ENCODE measurements around the gene DYNLRB1. TPM values are rescaled to one million over a fixed set of nuclear protein-coding genes. Genes with fewer than 3 reads are reported as not detected.

Gene DYNLRB1
- total and polyA plus RNA-seq, 2 of the 13 experiments (the other 11 are each of a cell fraction or from before 2014, with no cell fraction given) = 140 to 244 TPM

DNA sequence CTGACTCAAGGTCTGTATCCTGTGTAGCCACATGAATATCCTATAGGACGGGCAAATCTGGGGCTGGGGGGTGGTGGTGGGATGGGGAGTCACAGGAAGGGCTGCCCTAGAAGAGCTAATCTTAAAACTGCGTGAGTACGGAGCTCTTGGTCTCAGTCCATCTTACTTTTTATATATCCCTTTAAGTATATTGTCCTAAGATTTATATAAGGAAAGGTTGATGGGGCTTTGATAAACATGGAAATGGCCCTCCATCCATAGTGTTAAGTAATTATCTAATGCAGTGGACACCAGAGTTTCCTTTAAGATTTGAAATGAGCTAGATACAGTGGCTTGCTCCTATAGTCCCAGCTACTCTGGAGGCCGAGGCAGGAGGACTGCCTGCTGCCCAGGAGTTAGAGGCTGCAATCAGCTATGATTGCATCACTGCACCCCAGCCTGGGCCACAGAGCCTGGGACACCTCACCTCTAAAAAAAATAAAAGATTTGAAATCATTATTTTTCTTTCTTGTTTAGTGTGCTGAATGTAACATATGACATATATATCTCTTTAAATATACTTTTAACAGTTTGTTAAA is 24.2 kb upstream of the DYNLRB1 start (continued):
- TF ChIP-seq, protein P1, sequence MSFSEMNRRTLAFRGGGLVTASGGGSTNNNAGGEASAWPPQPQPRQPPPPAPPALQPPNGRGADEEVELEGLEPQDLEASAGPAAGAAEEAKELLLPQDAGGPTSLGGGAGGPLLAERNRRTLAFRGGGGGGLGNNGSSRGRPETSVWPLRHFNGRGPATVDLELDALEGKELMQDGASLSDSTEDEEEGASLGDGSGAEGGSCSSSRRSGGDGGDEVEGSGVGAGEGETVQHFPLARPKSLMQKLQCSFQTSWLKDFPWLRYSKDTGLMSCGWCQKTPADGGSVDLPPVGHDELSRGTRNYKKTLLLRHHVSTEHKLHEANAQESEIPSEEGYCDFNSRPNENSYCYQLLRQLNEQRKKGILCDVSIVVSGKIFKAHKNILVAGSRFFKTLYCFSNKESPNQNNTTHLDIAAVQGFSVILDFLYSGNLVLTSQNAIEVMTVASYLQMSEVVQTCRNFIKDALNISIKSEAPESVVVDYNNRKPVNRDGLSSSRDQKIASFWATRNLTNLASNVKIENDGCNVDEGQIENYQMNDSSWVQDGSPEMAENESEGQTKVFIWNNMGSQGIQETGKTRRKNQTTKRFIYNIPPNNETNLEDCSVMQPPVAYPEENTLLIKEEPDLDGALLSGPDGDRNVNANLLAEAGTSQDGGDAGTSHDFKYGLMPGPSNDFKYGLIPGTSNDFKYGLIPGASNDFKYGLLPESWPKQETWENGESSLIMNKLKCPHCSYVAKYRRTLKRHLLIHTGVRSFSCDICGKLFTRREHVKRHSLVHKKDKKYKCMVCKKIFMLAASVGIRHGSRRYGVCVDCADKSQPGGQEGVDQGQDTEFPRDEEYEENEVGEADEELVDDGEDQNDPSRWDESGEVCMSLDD (CRISPR knock-in tag; IDR thresholded peaks at IDR 0.05; ENCODE audit: borderline replicate concordance) = no peak
- TF ChIP-seq, protein P2, sequence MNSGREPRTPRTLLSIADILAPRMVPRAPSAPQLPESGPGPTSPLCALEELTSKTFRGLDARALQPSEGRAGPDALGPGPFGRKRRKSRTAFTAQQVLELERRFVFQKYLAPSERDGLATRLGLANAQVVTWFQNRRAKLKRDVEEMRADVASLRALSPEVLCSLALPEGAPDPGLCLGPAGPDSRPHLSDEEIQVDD (CRISPR knock-in tag; IDR thresholded peaks at IDR 0.05; ENCODE audit: borderline replicate concordance) = no peak
- TF ChIP-seq CEBPB (IDR thresholded peaks at IDR 0.05; ENCODE audit: borderline replicate concordance, low read depth, low read length) = peak; percentile 39; the same call in 1 of the 2 replicates
- TF ChIP-seq FOSL1 (CRISPR knock-in tag; IDR thresholded peaks at IDR 0.05; ENCODE audit: borderline replicate concordance) = no peak
- no peak for TF ChIP-seq CREM (IDR thresholded peaks at IDR 0.05)
- no peak for TF ChIP-seq CREM (CRISPR knock-in tag; IDR thresholded peaks at IDR 0.05)
- TF ChIP-seq HNRNPK (IDR thresholded peaks at IDR 0.05; ENCODE audit: low read depth, low read length, poor library complexity, severe bottlenecking) = peak; percentile 10
- no peak for TF ChIP-seq ZC3H4 (CRISPR knock-in tag; IDR thresholded peaks at IDR 0.05; ENCODE audit: borderline replicate concordance)

- intact Hi-C loops (cut with micrococcal nuclease; ENCODE audit: unreplicated experiment) (no loop called here), in situ Hi-C loops (cut with HindIII; ENCODE audit: extremely low pct_ligation_motif_present, low pct_unique_long_range_greater_than_20kb) (no loop called here)
- no peak overlapping the region for H3K27ac ChIP-seq (ENCODE audit: extremely low read length, insufficient read depth, low read length)
- WGBS (ENCODE audit: low lambda C conversion rate) = 98% methylated on average over 4 of the region's 4 CpGs
- H3K79me2 ChIP-seq (ENCODE audit: insufficient read depth, low read length) = peaks cover 8% of the 10 kb centered on the region
- H4K20me1 ChIP-seq (ENCODE audit: insufficient read depth, low read length) = no peaks in the 10 kb centered on the region
- ATAC-seq (peak; percentile 43), FAIRE-seq (no peak), DNase-seq (ENCODE audit: low spot score) (no peak)
- H3K4me2 ChIP-seq (ENCODE audit: low read depth, low read length) = no peak overlapping the region
- POLR2A ChIA-PET = interaction anchor here (0.6 to 1.2 kb wide), 3 partner anchors 19 to 219 kb away, joined by 3 to 6 read pairs (median 4); partner anchors contain the start of gene DYNLRB1
- TF ChIP-seq SYNCRIP (IDR thresholded peaks at IDR 0.05; ENCODE audit: insufficient read depth, low read depth, low read length) (no peak), ZSCAN21 (CRISPR knock-in tag; IDR thresholded peaks at IDR 0.05; ENCODE audit: borderline replicate concordance) (no peak), ZNF609 (CRISPR knock-in tag; IDR thresholded peaks at IDR 0.05; ENCODE audit: borderline replicate concordance) (no peak), ZFP1 (CRISPR knock-in tag; IDR thresholded peaks at IDR 0.05) (no peak), ZNF317 (CRISPR knock-in tag; IDR thresholded peaks at IDR 0.05) (no peak), ZNF234 (CRISPR knock-in tag; conservative IDR thresholded peaks at IDR 0.05) (no peak)
- H3K9ac ChIP-seq (ENCODE audit: insufficient read depth, low read depth, low read length) = no peak overlapping the region
- H3K9me3 ChIP-seq (ENCODE audit: low read length) = peaks cover 7% of the 10 kb centered on the region; the same call in 1 of the 2 replicates
- peaks cover 14 to 79% of the 10 kb centered on the region in 2 experiments for H3K36me3 ChIP-seq (replicated peaks in 1 of 2; ENCODE audit: control insufficient read depth in 1 of 2, insufficient read depth in 2 of 2, low read length in 2 of 2)
- peaks cover 13% of the 10 kb centered on the region for H3K4me1 ChIP-seq (ENCODE audit: insufficient read depth, low read length)
- no peaks in the 10 kb centered on the region for H3K27me3 ChIP-seq (ENCODE audit: control insufficient read depth in 1 of 2, insufficient read depth in 2 of 2, low read length in 2 of 2)
- H2AFZ ChIP-seq (ENCODE audit: low read length) = no peak overlapping the region
- no peak overlapping the region for H3K4me3 ChIP-seq (replicated peaks in 1 of 3; ENCODE audit: insufficient read depth in 1 of 3, low read depth in 2 of 3, low read length in 3 of 3)
- TSS peak; percentile 26 for BruUV-seq (replicated peaks)
- CTCF ChIA-PET (ENCODE audit: low intra/inter-chr PET ratio, low total read pairs) = no interaction called here
Measured at GRCh38 chr20:34493646-34494045, 22.6 kb upstream of the DYNLRB1 start.

Measured in HepG2 (cell line).